HEK293T (cell line): Measurements from ENCODE around the gene ACP3.

ENCODE experiments used
- CTCF ChIA-PET: fragments of 350-600 bp; formaldehyde crosslinking; extraction: SDS; loops from one replicate; lab custom pipeline; 2021; ENCODE audit warnings: antibody characterized with exemption, inconsistent platforms; lab: Yijun Ruan, JAX
- POLR2A ChIA-PET: fragments of 350-600 bp; formaldehyde crosslinking; extraction: SDS; loops from one replicate; lab custom pipeline; 2020; ENCODE audit warnings: antibody characterized with exemption, inconsistent platforms; lab: Yijun Ruan, JAX
- DNase-seq: peaks from one replicate; pipeline ENCODE4 v3.0.0; 2012; ENCODE audit warnings: mixed read lengths; ENCODE audit errors: extremely low spot score
- ARNT ChIP-seq: fragments of 450-650 bp; IDR thresholded peaks from 2 replicates; pipeline ENCODE4 v1.6.1; 2017; ENCODE audit warnings: mild to moderate bottlenecking
- BHLHE40 ChIP-seq: fragments of 450-650 bp; IDR thresholded peaks from 2 replicates; pipeline ENCODE4 v1.6.1; 2016; ENCODE audit warnings: mild to moderate bottlenecking, moderate library complexity, borderline replicate concordance
- CTBP1 ChIP-seq: fragments of 450-650 bp; IDR thresholded peaks from 2 replicates; pipeline ENCODE4 v1.6.1; 2016; ENCODE audit warnings: borderline replicate concordance
- ELF4 ChIP-seq: fragments of 450-650 bp; IDR thresholded peaks from 2 replicates; pipeline ENCODE4 v1.6.1; 2017; ENCODE audit warnings: antibody characterized with exemption
- FOXA1 ChIP-seq: fragments of 450-650 bp; IDR thresholded peaks from 2 replicates; pipeline ENCODE4 v1.6.1; 2016; ENCODE audit warnings: mild to moderate bottlenecking
- FOXK2 ChIP-seq: fragments of 450-650 bp; IDR thresholded peaks from 2 replicates; pipeline ENCODE4 v1.6.1; 2016; ENCODE audit warnings: mild to moderate bottlenecking
- FOXM1 ChIP-seq: fragments of 450-650 bp; IDR thresholded peaks from 2 replicates; pipeline ENCODE4 v1.6.1; 2017; ENCODE audit warnings: mild to moderate bottlenecking, borderline replicate concordance
- HDGF ChIP-seq: fragments of 450-650 bp; IDR thresholded peaks from 2 replicates; pipeline ENCODE4 v1.6.1; 2017; ENCODE audit warnings: antibody characterized with exemption, borderline replicate concordance
- L3MBTL2 ChIP-seq: fragments of 450-650 bp; conservative IDR thresholded peaks from 2 replicates; pipeline ENCODE4 v1.6.1; 2016; ENCODE audit warnings: mild to moderate bottlenecking
- LEF1 ChIP-seq: fragments of 450-650 bp; IDR thresholded peaks from 2 replicates; pipeline ENCODE4 v1.6.1; 2017; ENCODE audit warnings: mild to moderate bottlenecking, borderline replicate concordance
- NFRKB ChIP-seq: fragments of 450-650 bp; IDR thresholded peaks from 2 replicates; pipeline ENCODE4 v1.6.1; 2016; ENCODE audit warnings: mild to moderate bottlenecking, moderate library complexity
- PKNOX1 ChIP-seq: fragments of 450-650 bp; IDR thresholded peaks from 2 replicates; pipeline ENCODE4 v1.6.1; 2016
- SP1 ChIP-seq: fragments of 450-650 bp; IDR thresholded peaks from 2 replicates; pipeline ENCODE4 v1.6.1; 2017
- SUZ12 ChIP-seq: fragments of 450-650 bp; IDR thresholded peaks from 2 replicates; pipeline ENCODE4 v1.6.1; 2016; ENCODE audit warnings: mild to moderate bottlenecking
- TARDBP ChIP-seq: fragments of 450-650 bp; IDR thresholded peaks from 2 replicates; pipeline ENCODE4 v1.6.1; 2016
- ZNF384 ChIP-seq: fragments of 450-650 bp; IDR thresholded peaks from 2 replicates; pipeline ENCODE4 v1.6.1; 2016

Gene ACP3

DNA sequence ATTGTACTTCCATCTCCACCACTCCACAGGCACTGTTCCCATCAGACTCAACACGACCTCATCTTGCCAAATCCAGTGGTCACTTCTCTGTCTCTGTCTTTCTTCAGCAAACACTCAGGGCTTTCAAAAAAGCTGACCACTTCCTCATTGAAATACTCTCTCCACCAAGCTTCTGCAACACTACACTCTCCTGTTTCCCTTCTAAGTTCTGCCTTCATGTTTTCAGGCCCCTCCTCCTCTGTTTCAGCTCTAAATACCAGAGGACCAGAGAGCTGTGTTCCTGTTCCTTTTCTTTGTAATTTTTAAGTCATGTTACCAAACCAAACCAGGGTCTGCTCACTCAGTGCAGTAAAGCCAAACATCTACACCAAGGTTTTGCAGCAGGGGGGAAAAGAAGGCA, 33.8 kb upstream of the ACP3 start:
- CTCF ChIA-PET, result no interaction called here
- TF ChIP-seq FOXA1 (no peak), BHLHE40 (no peak), FOXM1 (no peak), ZNF384 (no peak), CTBP1 (no peak), SUZ12 (no peak), ELF4 (no peak), NFRKB (no peak), SP1 (no peak), HDGF (no peak), L3MBTL2 (no peak), LEF1 (no peak)
- DNase-seq, result no peak
- POLR2A ChIA-PET, result interaction anchor here (0.6 kb wide), 1 partner anchor 98 kb away, joined by 3 read pairs; no protein-coding TSS in a partner anchor

DNA sequence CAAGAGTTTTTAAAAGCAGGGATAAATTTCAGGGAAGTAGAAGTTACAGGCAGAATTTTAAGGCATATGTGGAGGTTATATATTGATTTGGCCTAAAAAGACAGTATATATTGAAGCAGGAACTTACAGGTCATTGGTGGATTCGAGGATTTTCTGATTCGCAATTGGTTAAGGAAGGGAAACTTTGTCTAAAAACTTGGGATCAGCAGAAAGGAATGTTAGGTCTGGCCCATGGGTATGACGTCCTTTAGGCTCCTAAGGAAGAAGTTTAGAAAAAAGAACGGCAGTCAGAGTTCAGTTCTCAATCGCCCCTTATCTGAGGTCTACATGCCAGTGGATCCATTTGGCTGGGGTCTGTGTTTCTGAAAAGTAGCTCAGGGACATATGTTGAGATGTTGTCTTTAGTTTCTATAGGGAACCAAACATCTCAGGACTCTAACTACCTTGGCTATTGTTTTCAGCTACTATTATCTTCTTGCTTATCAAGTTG, 33.2 kb upstream of the ACP3 start:
- TF ChIP-seq SP1, result no peak
- no peak for TF ChIP-seq LEF1
- TF ChIP-seq FOXA1, result no peak
- TF ChIP-seq L3MBTL2, result no peak
- TF ChIP-seq SUZ12, result no peak
- TF ChIP-seq HDGF, result no peak
- no peak for DNase-seq
- ChIA-PET CTCF (no interaction called here), POLR2A (no interaction called here)

GRCh38 chr3:132284781-132285619, 32.2 kb upstream of the ACP3 start:
- ChIA-PET POLR2A (no interaction called here), CTCF (no interaction called here)
- DNase-seq, result no peak
- TF ChIP-seq PKNOX1 (no peak), TARDBP (no peak)

DNA sequence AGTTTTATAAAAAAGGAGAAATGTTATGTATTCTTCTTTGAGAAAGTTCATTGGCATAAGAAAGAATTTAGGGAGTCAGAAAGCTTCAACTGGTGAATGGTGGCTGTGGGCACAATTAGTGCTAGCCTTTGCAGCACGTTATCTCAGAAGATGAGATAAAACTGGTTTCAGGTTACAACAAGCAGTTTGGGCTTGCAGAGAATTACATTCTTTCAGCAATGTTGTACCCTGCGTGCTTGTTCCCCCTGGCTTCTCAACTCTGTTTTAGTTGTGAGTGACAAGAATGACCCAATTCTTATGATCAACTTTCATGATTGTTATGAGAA, 31.6 kb upstream of the ACP3 start:
- POLR2A ChIA-PET, result no interaction called here
- CTCF ChIA-PET, result no interaction called here
- DNase-seq, result peak; percentile 14
- no peak for TF ChIP-seq HDGF
- TF ChIP-seq FOXM1, result no peak
- no peak for TF ChIP-seq FOXA1
- no peak for TF ChIP-seq ZNF384
- TF ChIP-seq L3MBTL2, result no peak
- TF ChIP-seq SP1, result no peak
- TF ChIP-seq TARDBP, result no peak
- TF ChIP-seq BHLHE40, result no peak
- no peak for TF ChIP-seq PKNOX1
- no peak for TF ChIP-seq CTBP1
- no peak for TF ChIP-seq ARNT
- TF ChIP-seq SUZ12, result no peak

- CTCF ChIA-PET, result no interaction called here
- POLR2A ChIA-PET, result no interaction called here
- DNase-seq, result no peak
- TF ChIP-seq ARNT (no peak), L3MBTL2 (no peak), SUZ12 (no peak), ELF4 (no peak)
Measured at GRCh38 chr3:132286035-132286434, 31.2 kb upstream of the ACP3 start.

DNA sequence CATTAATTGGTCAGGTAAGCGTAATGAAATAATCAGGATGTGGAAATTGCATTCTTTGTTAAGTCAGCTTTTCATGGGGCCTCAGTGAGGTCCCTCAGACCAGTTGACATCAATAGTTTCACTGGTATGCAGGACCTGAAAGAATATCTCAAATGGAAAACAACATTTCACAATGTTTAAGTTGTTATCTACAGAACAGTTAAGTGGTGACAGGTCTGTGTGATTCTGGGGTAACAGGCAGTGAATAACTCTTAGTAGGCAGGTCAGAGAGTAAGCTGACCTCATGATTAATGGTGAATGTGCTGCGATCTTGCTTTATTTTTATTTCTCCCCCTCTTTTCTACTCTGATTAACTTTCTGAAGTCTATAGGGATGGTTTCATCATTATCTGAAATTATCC, 28.9 kb upstream of the ACP3 start:
- no peak for TF ChIP-seq FOXA1
- no peak for TF ChIP-seq FOXM1
- no peak for TF ChIP-seq ARNT
- no peak for TF ChIP-seq TARDBP
- TF ChIP-seq L3MBTL2, result no peak
- TF ChIP-seq SP1, result no peak
- no peak for TF ChIP-seq ELF4
- no peak for TF ChIP-seq ZNF384
- no peak for TF ChIP-seq CTBP1
- TF ChIP-seq SUZ12, result no peak
- no peak for TF ChIP-seq HDGF
- DNase-seq, result no peak
- ChIA-PET CTCF (no interaction called here), POLR2A (no interaction called here)

DNA sequence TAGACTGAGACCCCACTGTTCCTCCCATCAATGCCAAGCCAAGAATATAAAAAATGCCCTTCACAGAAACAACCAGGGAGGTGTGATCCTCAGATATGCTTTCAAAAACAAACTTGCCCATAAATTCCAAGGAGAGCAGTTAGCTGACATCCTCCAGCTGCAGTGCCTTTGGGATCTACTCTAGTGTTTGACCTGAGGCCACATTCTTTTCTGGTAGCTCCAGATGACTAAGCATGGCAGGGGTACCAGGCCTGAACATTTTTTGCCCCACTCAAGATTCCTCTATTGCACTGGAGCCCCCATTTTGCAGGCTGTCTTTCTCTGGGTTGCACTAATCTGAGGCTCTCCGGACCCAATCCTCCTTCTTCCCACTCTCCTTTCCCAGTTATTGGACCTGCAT, 27.9 kb upstream of the ACP3 start:
- ChIA-PET POLR2A (no interaction called here), CTCF (no interaction called here)
- TF ChIP-seq SP1 (no peak), CTBP1 (no peak), FOXM1 (no peak), LEF1 (no peak), ELF4 (no peak), FOXK2 (no peak), TARDBP (no peak), SUZ12 (no peak), L3MBTL2 (no peak), NFRKB (no peak), BHLHE40 (no peak), ZNF384 (no peak)
- DNase-seq, result no peak
